Left lung (tissue), 10 donors: ENCODE results near the gene EXOC1. TPM values are rescaled to one million over a fixed set of nuclear protein-coding genes. Genes with fewer than 3 reads are reported as not detected.

Source experiments
- ATAC-seq: fragments of 200-7000 bp; cut with Tn5 transposase; one replicate; pipeline ENCODE4 v1.9.1; 2020; ENCODE audit warnings: moderate library complexity
- DNase-seq, 4 donors: peaks; one replicate each; pipeline ENCODE4 v3.0.0-alpha.2; 2013 to 2020
- H3K27ac ChIP-seq, 2 donors: fragments of 200-600 bp; sonication (generic) in 1 of 2; one replicate each; pipeline versions ENCODE4 v1.5.0 to v1.8.0; 2020 to 2021
- H3K27me3 ChIP-seq, 2 donors: fragments of 200-600 bp; sonication (generic) in 1 of 2; one replicate each; pipeline versions ENCODE4 v1.5.0 to v1.8.0; 2020 to 2021
- H3K36me3 ChIP-seq, 2 donors: fragments of 200-600 bp; sonication (generic) in 1 of 2; one replicate each; pipeline versions ENCODE4 v1.5.0 to v1.8.0; 2020 to 2021
- H3K4me1 ChIP-seq, 2 donors: fragments of 200-600 bp; one replicate each; pipeline ENCODE4 v1.8.0; 2021
- H3K4me3 ChIP-seq, 2 donors: fragments of 200-600 bp; sonication (generic) in 1 of 2; one replicate each; pipeline versions ENCODE4 v1.5.0 to v1.8.0; 2020 to 2021; ENCODE audit warnings: mild to moderate bottlenecking in 1 of 2
- H3K9me3 ChIP-seq, 2 donors: fragments of 200-600 bp; sonication (generic) in 1 of 2; one replicate each; pipeline versions ENCODE4 v1.5.0 to v1.8.0; 2020 to 2021
- intact Hi-C, 2 donors: fragments of 100-400 bp; cut with DNase I; formaldehyde crosslinking; loops; one replicate each; pipeline versions ENCODE4 v1.11.2 to v1.14.2; 2022
- polyA plus RNA-seq, 6 donors: library from polyadenylated mRNA; unstranded; fragments of 120-200 nt; gene quantifications; one replicate each; pipeline ENCODE4 v1.2.1, GENCODE V29; 2013; ENCODE audit not compliant: insufficient read length in 6 of 6
- total RNA-seq, 2 donors: library from RNA; stranded (reverse); fragmentation: NEBNext Ultra II Directional; extraction: Animal tissue kit (Norgen Biotek cat#: 25700); gene quantifications; one replicate each; pipeline ENCODE4 v1.2.1, GENCODE V29; 2021
- TF ChIP-seq, protein P1 (sequence below), 2 donors: fragments of 200-600 bp; sonication (generic) in 1 of 2; IDR thresholded peaks; one replicate each; pipeline versions ENCODE4 v1.5.0 to v1.8.0; 2021; ENCODE audit warnings: antibody characterized with exemption in 2 of 2
- donor health status: DM: no; HTN: yes; CAD: no.
- donor health status: DM: no; HTN: no; CAD: no.

EXOC1 gene
- total and polyA plus RNA-seq, 8 donors = 30.1 to 53.7 (median 48.0) TPM

DNA sequence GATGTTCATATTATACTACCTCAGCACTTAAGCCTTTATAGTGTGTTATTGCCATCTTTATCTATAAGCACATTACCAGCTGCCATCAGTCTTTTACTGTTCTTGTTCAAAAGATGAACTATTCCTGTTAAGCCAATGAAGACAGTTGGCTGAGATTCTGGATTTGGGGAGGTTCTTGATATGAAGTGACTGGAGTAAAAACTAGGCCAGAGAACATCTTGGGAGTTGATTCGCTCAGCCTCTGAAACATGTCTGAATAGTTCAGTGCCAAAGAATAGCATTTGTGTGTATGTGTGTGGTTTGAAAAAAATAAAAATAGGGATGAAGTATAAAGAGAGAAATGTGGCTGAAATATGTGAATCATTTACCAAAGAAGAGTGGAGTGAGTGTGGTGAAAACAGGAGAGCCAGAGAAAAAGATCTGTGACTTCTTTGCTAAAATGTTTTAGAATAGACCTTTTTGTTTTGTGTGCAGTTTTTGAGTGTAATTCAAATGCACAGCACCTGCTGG is 15.2 kb downstream of the EXOC1 start:
- no peak for DNase-seq
- TF ChIP-seq, protein P1, sequence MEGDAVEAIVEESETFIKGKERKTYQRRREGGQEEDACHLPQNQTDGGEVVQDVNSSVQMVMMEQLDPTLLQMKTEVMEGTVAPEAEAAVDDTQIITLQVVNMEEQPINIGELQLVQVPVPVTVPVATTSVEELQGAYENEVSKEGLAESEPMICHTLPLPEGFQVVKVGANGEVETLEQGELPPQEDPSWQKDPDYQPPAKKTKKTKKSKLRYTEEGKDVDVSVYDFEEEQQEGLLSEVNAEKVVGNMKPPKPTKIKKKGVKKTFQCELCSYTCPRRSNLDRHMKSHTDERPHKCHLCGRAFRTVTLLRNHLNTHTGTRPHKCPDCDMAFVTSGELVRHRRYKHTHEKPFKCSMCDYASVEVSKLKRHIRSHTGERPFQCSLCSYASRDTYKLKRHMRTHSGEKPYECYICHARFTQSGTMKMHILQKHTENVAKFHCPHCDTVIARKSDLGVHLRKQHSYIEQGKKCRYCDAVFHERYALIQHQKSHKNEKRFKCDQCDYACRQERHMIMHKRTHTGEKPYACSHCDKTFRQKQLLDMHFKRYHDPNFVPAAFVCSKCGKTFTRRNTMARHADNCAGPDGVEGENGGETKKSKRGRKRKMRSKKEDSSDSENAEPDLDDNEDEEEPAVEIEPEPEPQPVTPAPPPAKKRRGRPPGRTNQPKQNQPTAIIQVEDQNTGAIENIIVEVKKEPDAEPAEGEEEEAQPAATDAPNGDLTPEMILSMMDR (IDR thresholded peaks at IDR 0.05) = no peak
- Histone ChIP-seq H3K4me3 (no peak overlapping the region), H3K27ac (no peak overlapping the region), H3K27me3 (no peaks in the 10 kb centered on the region), H3K4me1 (peaks cover 6 to 23% of the 10 kb centered on the region in 2 donors), H3K36me3 (peaks cover 0 to 62% of the 10 kb centered on the region in 2 donors), H3K9me3 (no peaks in the 10 kb centered on the region)
- ATAC-seq = no peak
- intact Hi-C loops = no loop called here

DNA sequence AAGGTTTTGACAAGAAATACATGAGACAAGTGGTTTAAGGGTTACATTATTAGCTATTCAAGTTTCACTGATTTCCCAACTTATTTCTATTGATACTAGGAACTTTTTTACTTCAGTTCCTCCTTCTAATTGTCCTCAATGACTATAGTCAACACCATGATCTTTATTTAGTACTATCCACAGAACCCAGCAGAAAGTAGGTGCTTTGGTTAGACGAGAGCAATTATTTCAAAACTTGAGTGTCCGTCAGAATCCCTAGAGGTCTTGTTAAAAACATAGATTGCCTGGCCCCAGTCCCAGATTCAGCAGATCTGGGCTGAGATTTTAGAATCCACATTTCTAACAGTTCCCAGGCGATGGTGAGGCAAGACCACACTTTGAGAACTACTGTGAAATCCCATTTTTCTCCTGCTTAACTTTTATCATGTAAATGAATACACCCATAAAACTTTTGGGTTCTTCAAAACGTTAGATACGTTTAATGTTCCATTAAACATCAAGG is 17.9 kb downstream of the EXOC1 start:
- Histone ChIP-seq H3K27me3 (no peaks in the 10 kb centered on the region), H3K27ac (no peak overlapping the region), H3K9me3 (no peaks in the 10 kb centered on the region), H3K4me3 (no peak overlapping the region), H3K4me1 (peaks cover 4 to 11% of the 10 kb centered on the region in 2 donors), H3K36me3 (peaks cover 0 to 61% of the 10 kb centered on the region in 2 donors)
- peak; percentile 76 for ATAC-seq
- TF ChIP-seq, protein P1 (IDR thresholded peaks at IDR 0.05) = no peak
- DNase-seq = no peak
- intact Hi-C loops = no loop called here

DNA sequence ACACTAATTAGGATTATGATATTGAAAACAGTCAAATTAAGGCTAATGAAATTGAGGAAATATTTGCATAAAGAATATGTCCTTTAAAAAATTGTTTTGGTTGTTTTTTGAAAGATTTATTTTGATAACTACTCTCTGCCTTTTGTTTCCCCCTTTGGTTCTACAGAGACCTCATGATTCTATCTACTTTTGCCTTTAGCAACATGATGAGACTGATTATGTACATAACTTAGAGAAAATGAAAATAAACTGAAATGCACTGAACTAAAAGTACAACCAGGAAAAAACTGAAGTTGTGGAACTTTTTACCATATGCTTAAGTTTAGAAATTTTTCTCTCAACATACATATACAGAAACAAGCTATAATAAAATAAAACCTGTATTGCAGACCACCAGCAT is 21.4 kb downstream of the EXOC1 start:
- intact Hi-C loops = no loop called here
- no peak for ATAC-seq

DNA sequence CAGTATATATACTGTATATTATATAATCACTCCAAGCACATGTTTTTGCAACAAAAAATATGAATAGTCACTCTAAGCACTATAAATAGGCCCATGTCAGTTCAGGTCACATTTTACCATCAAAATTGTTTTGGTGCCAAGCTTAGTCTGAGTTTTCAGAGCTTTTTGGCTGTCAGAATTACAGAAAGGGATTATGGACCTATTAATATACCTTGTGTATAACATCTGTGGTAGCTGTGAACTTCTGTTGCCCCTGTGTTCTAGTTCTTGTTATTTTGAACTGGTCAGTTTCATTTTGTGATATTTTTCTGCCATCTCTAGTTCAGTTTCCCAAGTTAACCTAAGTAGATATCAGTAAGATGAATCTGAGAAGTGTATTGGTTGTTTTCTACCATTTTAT is 22.9 kb downstream of the EXOC1 start:
- TF ChIP-seq, protein P1 (IDR thresholded peaks at IDR 0.05) = no peak
- Histone ChIP-seq H3K4me3 (no peak overlapping the region), H3K36me3 (peaks cover 0 to 68% of the 10 kb centered on the region in 2 donors), H3K27me3 (no peaks in the 10 kb centered on the region), H3K4me1 (no peaks in the 10 kb centered on the region), H3K27ac (no peak overlapping the region), H3K9me3 (no peaks in the 10 kb centered on the region)
- ATAC-seq = no peak
- intact Hi-C loops = no loop called here
- no peak for DNase-seq

More for the DNA sequence above, 21.4 kb downstream of the EXOC1 start:
- DNase-seq = no peak
- TF ChIP-seq, protein P1 (IDR thresholded peaks at IDR 0.05) = no peak
- Histone ChIP-seq H3K4me3 (no peak overlapping the region), H3K9me3 (no peaks in the 10 kb centered on the region), H3K27ac (no peak overlapping the region), H3K36me3 (peaks cover 0 to 67% of the 10 kb centered on the region in 2 donors), H3K4me1 (no peaks in the 10 kb centered on the region), H3K27me3 (no peaks in the 10 kb centered on the region)

DNA sequence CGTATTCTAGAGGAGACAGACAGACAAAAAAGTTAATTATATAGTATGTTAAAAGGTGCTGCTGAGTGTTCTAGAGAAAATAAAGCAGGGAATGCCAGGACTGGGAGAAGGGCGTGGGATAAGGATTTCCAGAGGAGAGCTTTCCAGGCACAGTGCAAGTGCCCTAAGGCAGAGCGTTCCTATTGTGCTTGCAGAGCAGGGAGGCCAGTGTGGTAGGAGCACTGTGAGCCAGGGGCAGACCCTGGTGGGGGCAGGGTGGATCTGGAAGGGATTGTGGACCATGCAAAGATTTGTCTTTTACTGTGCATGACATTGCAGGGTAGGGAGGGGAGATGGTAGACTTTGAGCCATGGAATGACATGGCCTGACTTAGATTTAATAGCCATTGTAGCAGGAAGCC is 25.8 kb downstream of the EXOC1 start:
- Histone ChIP-seq H3K4me1 (no peaks in the 10 kb centered on the region), H3K9me3 (no peaks in the 10 kb centered on the region), H3K27me3 (no peaks in the 10 kb centered on the region), H3K27ac (no peak overlapping the region), H3K4me3 (no peak overlapping the region), H3K36me3 (peaks cover 0 to 74% of the 10 kb centered on the region in 2 donors)
- intact Hi-C loops = no loop called here
- ATAC-seq (no peak), DNase-seq (no peak)
- TF ChIP-seq, protein P1 (IDR thresholded peaks at IDR 0.05) = no peak
